Mesenteric fat pad (tissue), 1 donor: ENCODE data around the gene TP53I11. TPM values are rescaled to one million over a fixed set of nuclear protein-coding genes. Genes with fewer than 3 reads are reported as not detected.

Experiments used
- DNase-seq: peaks from one replicate; pipeline ENCODE4 v3.0.0-alpha.2; 2020; ENCODE audit warnings: low spot score
- total RNA-seq: library from RNA; stranded (reverse); fragmentation: NEBNext Ultra II Directional; extraction: Animal tissue kit (Norgen Biotek cat#: 25700); gene quantifications from one replicate; pipeline ENCODE4 v1.2.1, GENCODE V29; 2021
- donor health status: DM: yes; HTN: yes; CAD: no.

The TP53I11 gene
- total RNA-seq, 1 donor from 2014 or later, result 133 TPM

- DNase-seq, result no peak
Measured at GRCh38 chr11:44941259-44942021, 9.2 kb downstream of the TP53I11 start.

GRCh38 chr11:44940835-44941234 is 9.8 kb downstream of the TP53I11 start:
- DNase-seq, result no peak

GRCh38 chr11:44940404-44940803 is 10.3 kb downstream of the TP53I11 start:
- DNase-seq, result no peak

DNA sequence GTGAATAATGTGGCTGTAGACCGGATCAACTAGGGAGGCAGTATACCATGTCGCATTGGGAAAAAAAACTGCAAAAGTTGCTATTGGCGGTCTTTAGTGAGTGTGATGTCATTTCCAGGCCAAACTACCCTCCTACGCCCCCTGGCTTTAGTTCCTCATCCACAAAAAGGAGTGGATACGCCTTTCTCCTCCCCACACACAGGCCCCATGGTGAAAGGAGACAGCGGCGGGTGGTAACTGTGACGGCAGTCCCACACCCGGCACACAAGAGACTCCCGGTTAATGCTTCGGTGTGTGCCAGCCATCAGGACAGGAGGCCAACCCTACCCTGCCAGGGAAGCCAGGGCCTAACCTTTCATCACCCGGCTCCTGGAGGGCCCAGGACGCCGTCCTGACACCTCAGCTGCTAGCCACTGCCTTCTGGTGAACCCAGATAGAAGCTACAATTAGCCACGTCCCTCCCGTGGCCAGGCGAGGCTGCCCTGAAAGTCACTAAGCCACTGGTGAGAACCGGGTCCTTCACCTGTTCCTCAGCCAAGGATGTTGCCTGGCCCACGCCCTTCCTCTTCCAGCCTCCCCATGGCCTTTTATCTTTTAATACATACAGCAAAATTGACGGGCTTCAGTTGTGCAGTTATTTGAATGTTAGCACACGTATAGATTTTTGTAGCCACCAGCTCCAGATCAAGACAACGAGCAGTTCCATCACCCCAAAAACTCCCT is 10.8 kb downstream of the TP53I11 start:
- DNase-seq, result no peak

- DNase-seq, result no peak
Measured at GRCh38 chr11:44938066-44938691, 12.5 kb downstream of the TP53I11 start.

DNA sequence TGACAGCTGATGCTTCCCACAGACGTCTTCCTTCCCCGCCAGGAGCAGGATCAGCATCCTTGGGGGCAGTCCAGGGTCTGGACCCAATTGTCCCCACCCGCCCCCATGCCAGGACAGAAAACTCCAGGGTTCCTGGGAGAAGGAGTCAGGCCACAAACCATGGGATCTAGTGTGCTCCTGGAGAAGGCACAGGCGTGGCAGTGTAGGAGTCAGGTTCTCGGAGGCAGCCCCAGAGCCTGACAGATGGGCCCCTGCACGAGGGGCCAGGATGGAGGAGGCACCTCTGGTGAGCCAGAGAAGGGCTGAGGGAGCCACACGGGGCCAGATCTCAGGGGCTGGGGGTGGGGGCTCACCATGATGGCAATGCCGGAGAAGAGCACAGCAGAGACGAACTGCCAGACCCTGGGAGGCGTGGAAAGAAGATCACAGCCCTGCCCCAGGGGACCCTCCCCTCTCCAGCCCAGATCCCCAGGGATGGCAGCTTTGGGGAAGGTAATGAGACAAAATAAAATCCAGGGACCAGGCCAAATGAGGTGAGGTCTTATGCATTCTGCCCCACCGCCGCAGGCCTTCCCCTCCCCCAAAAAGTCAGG is 13.6 kb downstream of the TP53I11 start:
- DNase-seq, result no peak

DNA sequence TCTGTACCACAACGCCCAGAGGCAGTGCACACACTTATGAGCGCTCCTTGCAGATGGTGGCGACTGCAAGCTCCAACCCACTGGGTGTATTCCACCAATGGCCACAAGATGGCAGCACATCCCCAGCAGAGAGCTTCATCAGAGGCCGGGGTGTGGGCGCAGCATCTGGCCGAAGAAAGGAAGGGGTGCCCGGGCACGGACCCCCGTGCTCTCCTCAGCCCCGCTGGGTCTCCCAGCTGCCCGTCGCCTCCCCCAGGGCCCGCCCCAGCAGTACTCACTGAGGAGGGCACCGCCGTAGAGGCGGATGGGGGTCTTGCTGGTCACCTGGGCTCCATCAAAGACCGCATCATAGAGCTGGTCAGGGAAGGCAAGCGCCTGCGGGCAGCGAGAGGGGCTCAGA is 14.2 kb downstream of the TP53I11 start:
- DNase-seq, result no peak

- no peak for DNase-seq
Measured at GRCh38 chr11:44934735-44935250, 15.9 kb downstream of the TP53I11 start.

DNA sequence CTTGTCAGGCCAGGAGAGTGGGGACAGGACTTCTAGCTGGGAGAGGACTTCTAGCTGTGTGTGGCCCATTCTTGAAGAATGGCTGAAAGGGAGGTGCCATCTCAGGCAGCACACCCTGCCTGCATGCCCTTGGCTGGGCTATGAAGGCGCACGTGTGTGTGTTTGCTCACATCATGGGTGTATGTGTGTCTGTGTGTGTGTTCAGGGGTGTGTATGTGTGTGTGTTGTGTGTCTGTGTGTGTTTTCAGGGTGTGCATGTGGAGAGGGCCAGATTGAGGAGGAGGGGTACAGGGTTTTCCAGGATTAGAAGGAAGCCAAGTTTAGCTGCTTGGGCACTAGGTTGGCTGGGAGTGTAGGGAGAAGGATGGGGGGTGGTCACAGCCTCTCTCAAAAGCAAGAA is 16.6 kb downstream of the TP53I11 start:
- DNase-seq, result no peak

DNA sequence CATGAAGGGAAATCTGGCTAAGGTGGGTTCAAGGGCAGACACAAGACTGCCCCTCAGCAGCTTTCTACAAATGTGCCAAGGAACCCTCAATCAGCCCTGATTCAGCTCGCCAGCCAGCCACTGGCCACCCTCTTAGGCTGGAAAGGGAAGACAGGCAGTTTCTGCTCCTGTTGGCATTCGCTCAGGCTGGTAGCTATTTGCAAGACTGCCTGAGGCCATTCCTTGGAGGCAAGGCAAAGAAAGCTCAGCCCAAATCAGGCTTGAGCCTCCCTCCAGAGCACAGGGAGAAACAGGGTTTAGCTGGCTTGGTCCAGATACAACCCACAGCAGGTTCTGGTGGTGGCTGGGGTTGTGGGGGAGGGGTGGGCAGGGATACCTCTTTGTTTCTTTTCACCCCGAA is 19.2 kb downstream of the TP53I11 start:
- DNase-seq, result no peak

GRCh38 chr11:44930588-44931302 is 19.9 kb downstream of the TP53I11 start:
- no peak for DNase-seq

DNA sequence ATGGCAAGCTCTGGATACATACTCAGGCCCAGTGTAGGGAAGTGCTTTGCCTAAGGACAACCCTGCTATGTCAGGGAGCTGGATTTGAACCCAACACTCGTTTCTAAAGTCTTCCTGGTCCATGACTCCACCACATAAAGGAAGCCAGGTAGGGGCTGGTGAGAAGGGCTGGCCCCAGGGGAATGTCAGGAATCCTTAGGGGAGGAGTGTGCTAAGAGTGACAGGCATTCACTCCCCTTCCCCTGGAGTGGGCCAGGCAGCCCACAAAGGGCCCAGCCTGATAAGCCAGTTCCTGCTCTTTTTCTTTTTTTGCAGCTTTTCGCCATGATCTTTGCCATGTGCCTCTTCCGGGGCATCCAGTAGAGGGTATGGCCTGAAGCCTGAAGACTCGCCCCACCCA is 21.9 kb downstream of the TP53I11 start:
- DNase-seq, result no peak

DNA sequence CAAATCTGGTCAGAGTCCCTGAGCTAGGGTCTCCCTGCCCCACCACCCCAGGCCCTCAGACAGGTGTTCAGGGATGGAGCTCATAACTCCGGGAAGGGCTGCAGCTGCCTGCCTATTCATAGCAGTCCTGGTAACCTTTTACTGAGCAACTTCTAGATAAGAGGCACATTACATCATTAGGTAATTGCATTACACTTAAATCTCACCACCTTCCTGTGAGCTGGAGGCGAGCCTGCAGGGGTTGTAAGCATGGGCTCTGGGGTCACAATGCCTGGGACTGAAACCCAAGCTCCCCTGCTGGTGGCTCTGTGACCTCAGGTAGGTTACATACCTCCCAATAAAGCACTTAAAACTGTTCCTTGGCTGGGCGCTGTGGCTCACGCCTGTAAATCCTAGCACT is 22.5 kb downstream of the TP53I11 start:
- DNase-seq, result no peak

DNA sequence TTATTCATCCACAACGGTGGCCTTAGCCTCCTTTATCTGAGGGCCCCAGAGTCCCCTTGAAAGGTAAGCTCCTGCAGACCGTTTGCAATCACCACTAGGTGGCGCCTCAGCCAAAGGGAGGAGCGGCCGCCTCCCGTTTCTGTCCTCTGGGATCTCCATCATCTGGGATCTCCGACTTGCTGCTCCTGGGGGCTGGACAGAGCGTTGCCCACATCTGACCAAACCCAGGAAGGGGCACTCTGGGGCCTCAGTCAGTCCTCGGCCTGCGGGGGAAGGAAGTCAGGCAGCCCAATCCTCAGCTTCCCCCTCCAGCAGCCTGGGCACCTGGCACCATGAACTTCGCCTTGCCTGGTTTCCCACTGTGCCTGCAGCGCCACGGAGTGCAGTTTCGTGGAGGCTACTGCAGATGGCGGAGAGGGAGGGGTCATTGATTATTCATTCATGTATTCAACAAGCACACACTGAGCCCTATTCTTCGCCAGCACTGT is 23.5 kb downstream of the TP53I11 start:
- DNase-seq, result no peak

- no peak for DNase-seq
Measured at GRCh38 chr11:44926036-44926435, 24.6 kb downstream of the TP53I11 start.

GRCh38 chr11:44923806-44924205 is 26.9 kb downstream of the TP53I11 start:
- no peak for DNase-seq

DNA sequence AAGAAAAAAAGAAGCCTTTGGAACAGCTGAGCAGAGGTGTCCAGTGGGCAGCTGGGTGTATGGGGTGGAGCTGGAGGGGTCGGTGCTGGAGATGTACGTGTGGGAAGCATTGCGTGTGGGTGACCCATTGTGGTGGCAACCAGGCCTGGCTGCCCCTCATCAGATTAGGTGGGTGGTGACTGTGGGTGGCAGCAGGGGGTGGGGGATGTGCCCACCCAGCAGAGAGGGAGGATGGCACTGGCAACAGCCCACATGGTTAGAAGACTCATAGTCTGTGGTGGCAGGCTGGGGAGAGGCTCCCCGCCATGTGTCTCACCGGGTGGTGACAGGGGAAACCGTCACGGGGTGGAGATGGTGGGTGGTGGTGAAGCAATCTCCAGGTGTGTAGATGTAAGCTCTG is 27.6 kb downstream of the TP53I11 start:
- DNase-seq, result no peak

DNA sequence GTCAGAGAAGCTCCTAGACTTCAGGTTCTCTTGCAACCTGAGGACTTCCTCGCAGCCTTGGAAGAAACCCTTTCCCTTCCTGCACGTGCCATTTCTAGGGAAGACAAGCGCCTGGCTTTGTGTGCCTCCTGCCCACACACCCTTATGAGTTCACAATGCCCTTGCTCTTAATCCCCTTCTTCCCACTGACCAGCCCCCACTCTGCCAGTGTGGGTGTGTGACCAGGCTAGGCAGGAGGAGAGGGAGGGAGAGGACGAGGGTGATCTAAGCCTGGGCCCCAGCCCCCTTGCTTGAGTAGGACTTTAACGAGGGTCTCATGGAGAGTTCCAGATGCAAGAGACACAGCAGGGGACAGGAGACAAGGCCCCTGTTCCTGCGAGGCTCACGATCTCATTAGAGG is 30.2 kb downstream of the TP53I11 start:
- no peak for DNase-seq

DNA sequence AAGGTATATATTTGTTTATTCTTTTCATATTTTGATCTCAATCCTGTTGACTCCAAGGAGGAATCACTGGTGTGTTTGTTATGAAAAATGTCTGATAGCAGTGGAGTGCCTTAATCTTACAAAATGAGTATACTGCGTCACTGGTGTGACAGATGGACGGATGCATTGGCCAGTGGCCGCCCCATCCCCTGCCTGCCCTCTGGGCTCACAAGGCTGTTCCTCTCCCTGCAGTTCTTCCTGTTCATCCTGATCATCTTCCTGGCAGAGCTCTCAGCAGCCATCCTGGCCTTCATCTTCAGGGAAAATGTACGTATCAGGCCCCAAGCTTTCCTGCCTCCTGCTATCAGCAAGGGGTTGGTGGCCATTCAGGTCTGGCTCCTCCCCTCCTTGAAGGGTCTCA is 32.9 kb downstream of the TP53I11 start:
- no peak for DNase-seq

- DNase-seq, result no peak
Measured at GRCh38 chr11:44916801-44917385, 33.8 kb downstream of the TP53I11 start.

DNA sequence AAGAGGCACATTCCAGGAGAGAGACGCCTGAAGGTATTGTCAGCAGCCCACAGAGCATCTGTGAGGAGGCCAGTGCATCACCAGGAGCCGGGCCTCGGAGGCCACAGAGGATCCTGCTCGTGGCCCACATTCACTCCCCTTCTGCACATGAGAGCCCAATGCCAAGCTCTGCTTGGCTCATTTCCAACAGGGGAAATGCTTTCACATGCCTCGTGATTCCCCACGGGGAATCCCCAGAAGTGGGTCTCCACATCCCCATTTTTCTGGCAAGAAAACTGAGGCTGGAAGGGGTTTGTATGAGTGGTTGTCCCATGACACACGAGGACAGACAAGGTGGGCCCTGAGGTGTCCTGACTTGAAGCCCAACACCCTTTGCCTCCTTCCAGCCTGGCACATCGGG is 34.4 kb downstream of the TP53I11 start:
- no peak for DNase-seq
